Measurements from ENCODE around the gene CFAP157.

Gene CFAP157

DNA sequence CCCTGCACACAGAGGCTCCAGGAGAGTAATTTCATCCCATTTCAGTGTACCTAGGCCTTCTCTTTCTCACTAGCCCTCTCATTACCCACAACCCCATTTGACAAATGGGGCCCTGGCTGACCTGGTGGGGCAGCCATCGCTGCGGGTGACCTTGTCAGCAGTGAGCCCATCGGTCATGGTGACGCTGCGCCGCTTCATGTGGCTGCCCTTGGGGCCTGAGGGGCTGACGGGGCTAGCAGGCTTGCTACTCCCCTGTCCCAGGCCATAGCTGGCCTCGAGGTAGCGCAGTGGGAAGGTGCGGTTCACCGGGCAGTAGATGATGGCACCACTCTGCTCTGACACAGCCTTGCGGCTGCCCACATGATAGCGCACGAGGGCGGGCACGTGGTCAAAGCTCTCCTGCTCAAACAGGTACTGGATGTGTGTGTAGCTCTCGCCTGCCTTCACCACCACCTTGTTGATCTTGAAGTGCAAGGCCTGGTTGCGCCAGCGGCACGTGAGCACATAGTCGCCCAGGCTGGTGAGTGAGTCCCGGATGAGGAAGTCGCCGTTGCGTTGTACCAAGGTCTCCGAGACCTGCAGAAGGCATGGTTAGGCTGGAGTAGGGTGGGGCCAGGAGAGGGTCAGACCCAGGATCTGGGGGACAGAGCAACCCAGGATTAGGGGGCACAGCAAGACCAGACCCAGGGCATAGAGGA lies 42.5 kb downstream of the CFAP157 start:
- no peaks in the 10 kb centered on the region for H3K36me3 ChIP-seq (replicated peaks)
- TF ChIP-seq, protein P1, sequence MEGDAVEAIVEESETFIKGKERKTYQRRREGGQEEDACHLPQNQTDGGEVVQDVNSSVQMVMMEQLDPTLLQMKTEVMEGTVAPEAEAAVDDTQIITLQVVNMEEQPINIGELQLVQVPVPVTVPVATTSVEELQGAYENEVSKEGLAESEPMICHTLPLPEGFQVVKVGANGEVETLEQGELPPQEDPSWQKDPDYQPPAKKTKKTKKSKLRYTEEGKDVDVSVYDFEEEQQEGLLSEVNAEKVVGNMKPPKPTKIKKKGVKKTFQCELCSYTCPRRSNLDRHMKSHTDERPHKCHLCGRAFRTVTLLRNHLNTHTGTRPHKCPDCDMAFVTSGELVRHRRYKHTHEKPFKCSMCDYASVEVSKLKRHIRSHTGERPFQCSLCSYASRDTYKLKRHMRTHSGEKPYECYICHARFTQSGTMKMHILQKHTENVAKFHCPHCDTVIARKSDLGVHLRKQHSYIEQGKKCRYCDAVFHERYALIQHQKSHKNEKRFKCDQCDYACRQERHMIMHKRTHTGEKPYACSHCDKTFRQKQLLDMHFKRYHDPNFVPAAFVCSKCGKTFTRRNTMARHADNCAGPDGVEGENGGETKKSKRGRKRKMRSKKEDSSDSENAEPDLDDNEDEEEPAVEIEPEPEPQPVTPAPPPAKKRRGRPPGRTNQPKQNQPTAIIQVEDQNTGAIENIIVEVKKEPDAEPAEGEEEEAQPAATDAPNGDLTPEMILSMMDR (IDR thresholded peaks at IDR 0.05; ENCODE audit: low read depth, low read length, missing control alignments): no peak
- no peak for DNase-seq
- in situ Hi-C loops (cut with HindIII; ENCODE audit: low pct_ligation_motif_present, low sequenced_read_pairs): no loop called here
- no peak overlapping the region for H3K4me3 ChIP-seq (ENCODE audit: low read depth, low read length)
- H3K27me3 ChIP-seq (replicated peaks): no peaks in the 10 kb centered on the region
- no peak overlapping the region for H3K27ac ChIP-seq

GRCh38 chr9:127751269-127752054 lies 44.7 kb downstream of the CFAP157 start:
- Histone ChIP-seq H3K27me3 (replicated peaks) (no peaks in the 10 kb centered on the region), H3K27ac (no peak overlapping the region), H3K36me3 (replicated peaks) (no peaks in the 10 kb centered on the region), H3K4me3 (ENCODE audit: low read depth, low read length) (no peak overlapping the region)
- TF ChIP-seq, protein P1 (IDR thresholded peaks at IDR 0.05; ENCODE audit: low read depth, low read length, missing control alignments): no peak
- in situ Hi-C loops (cut with HindIII; ENCODE audit: low pct_ligation_motif_present, low sequenced_read_pairs): loop anchor here (25.0 kb wide), 1 partner anchor 111 kb away; the partner anchor contains the start of gene ENG
- peak; percentile 27 for DNase-seq

DNA sequence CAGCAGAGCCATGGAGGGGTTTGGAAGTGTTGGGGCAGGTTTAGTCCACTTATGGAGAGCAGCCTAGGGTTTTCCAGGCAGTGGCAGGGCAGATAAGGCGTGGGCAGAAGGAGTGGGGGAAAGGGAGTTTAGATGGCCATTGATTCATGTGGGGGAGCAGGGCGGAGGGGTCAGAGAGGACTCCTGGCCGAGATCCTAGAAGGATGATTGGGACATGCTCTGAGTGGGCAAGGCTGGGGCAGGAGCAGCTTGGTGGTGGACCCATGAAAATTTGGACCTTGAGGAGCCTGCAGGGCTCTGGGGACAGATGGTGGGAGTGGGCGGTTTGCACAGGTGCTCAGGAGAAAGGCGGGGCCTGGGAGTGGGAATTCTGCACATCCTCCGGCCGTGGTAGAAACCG lies 46.4 kb downstream of the CFAP157 start:
- H3K36me3 ChIP-seq (replicated peaks): no peaks in the 10 kb centered on the region
- no peaks in the 10 kb centered on the region for H3K27me3 ChIP-seq (replicated peaks)
- H3K27ac ChIP-seq: no peak overlapping the region
- in situ Hi-C loops (cut with HindIII; ENCODE audit: low pct_ligation_motif_present, low sequenced_read_pairs): loop anchor here (25.0 kb wide), 1 partner anchor 109 kb away; the partner anchor contains the start of gene ENG
- TF ChIP-seq, protein P1 (IDR thresholded peaks at IDR 0.05; ENCODE audit: low read depth, low read length, missing control alignments): no peak
- DNase-seq: no peak
- no peak overlapping the region for H3K4me3 ChIP-seq (ENCODE audit: low read depth, low read length)

- H3K27ac ChIP-seq: no peak overlapping the region
- TF ChIP-seq, protein P1 (IDR thresholded peaks at IDR 0.05; ENCODE audit: low read depth, low read length, missing control alignments): no peak
- no peak for DNase-seq
- H3K36me3 ChIP-seq (replicated peaks): no peaks in the 10 kb centered on the region
- H3K4me3 ChIP-seq (ENCODE audit: low read depth, low read length): no peak overlapping the region
- no peaks in the 10 kb centered on the region for H3K27me3 ChIP-seq (replicated peaks)
- in situ Hi-C loops (cut with HindIII; ENCODE audit: low pct_ligation_motif_present, low sequenced_read_pairs): loop anchor here (25.0 kb wide), 1 partner anchor 109 kb away; the partner anchor contains the start of gene ENG
These were observed 46.8 kb downstream of the CFAP157 start for GRCh38 chr9:127753622-127754021.

DNA sequence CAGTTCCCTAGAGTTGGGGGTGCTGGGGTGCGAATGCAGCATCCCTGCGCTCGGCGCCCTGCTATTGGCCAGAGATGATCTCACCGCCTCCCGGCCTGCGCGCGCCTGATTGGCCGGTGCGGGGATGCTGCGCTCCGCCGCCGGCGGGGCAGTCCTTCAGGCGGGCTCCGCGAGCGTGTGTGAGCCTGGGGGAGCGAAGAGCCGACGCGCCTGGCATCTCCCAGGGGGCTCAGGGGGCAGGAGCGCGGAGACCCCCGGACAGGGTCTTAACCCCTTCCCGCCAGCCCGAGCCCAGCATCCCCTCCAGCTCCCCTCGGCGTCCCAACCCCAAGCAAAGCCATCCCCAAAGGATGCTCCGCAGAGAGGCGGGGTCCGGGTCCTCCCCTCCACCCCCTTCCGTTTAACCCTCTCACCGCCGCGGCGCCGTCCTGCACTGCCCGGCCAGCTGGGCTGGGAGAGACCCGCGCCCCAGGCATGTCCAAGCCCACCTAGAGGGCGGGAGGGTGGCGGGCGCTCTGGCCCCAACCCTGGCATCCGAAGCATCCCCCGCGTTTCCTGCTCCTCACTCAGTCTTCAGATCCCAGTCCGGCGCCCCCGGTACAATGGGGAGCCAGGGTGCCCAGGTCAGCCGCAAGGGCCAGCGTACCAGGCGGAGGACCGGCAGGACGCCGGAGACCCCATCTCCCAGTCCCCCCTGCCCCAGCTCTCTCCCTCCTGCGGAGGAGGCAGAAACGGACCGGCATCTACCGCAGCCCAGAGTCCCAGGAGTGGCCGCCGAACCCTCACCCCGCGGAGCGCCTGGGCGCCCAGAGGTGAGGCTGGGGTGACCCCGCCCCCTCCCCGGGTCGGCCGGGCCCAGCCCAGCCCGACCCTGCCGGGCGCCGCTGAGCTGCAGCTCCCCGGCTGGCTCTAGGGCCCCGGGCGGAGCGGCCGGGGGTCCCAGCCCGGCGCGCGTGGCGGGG lies 47.6 kb downstream of the CFAP157 start:
- TF ChIP-seq, protein P1 (IDR thresholded peaks at IDR 0.05; ENCODE audit: low read depth, low read length, missing control alignments): no peak
- Histone ChIP-seq H3K36me3 (replicated peaks) (no peaks in the 10 kb centered on the region), H3K27ac (no peak overlapping the region), H3K27me3 (replicated peaks) (no peaks in the 10 kb centered on the region), H3K4me3 (ENCODE audit: low read depth, low read length) (no peak overlapping the region)
- no peak for DNase-seq
- in situ Hi-C loops (cut with HindIII; ENCODE audit: low pct_ligation_motif_present, low sequenced_read_pairs): loop anchor here (25.0 kb wide), 1 partner anchor 108 kb away; the partner anchor contains the start of gene ENG

All from brain microvascular endothelial cell (primary cell).